Panc1 (cell line): ENCODE results near the gene PDCD11.

Source experiments
- POLR2AphosphoS5 ChIP-seq: IDR thresholded peaks from 2 replicates; pipeline ENCODE4 v1.6.1; 2012; ENCODE audit warnings: mild to moderate bottlenecking, low read depth, low read length, moderate library complexity
- SIN3A ChIP-seq: IDR thresholded peaks from 2 replicates; pipeline ENCODE4 v1.6.1; 2012; ENCODE audit warnings: low read depth, mild to moderate bottlenecking, low read length, moderate library complexity, borderline replicate concordance; ENCODE audit not compliant: insufficient read depth
- TCF7L2 ChIP-seq: IDR thresholded peaks from 2 replicates; pipeline ENCODE4 v1.6.1; 2011; ENCODE audit warnings: mild to moderate bottlenecking, low read depth, low read length, inconsistent platforms
- TF ChIP-seq, protein P1 (sequence below): fragments of 450-650 bp; IDR thresholded peaks from 2 replicates; pipeline ENCODE4 v1.5.1; 2017; ENCODE audit warnings: mild to moderate bottlenecking
- TF ChIP-seq, protein P2 (sequence below), 2 experiments: IDR thresholded peaks; 2 replicates each; pipeline ENCODE4 v1.6.1; 2011 to 2012; ENCODE audit warnings: low read depth in 2 of 2, control low read depth in 1 of 2, low read length in 1 of 2, mild to moderate bottlenecking in 1 of 2, moderate library complexity in 1 of 2; ENCODE audit not compliant: insufficient read depth in 1 of 2

DNA sequence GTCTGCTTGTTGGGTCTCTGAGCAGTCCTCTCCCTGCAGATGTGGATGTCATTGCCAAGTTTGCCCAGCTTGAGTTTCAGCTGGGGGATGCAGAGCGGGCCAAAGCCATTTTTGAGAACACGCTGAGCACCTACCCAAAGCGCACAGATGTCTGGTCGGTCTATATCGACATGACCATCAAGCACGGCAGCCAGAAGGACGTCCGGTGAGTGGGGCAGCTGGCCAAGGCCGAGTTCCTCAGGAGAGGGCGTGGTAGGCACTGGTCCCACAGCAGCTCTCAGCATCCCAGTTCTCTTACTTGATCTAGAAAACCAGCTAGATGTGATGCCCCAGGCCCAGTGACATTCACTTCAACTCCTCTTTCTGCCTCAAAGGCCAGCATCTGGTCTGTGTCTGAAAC lies 48.1 kb downstream of the PDCD11 start:
- TF ChIP-seq, protein P1, sequence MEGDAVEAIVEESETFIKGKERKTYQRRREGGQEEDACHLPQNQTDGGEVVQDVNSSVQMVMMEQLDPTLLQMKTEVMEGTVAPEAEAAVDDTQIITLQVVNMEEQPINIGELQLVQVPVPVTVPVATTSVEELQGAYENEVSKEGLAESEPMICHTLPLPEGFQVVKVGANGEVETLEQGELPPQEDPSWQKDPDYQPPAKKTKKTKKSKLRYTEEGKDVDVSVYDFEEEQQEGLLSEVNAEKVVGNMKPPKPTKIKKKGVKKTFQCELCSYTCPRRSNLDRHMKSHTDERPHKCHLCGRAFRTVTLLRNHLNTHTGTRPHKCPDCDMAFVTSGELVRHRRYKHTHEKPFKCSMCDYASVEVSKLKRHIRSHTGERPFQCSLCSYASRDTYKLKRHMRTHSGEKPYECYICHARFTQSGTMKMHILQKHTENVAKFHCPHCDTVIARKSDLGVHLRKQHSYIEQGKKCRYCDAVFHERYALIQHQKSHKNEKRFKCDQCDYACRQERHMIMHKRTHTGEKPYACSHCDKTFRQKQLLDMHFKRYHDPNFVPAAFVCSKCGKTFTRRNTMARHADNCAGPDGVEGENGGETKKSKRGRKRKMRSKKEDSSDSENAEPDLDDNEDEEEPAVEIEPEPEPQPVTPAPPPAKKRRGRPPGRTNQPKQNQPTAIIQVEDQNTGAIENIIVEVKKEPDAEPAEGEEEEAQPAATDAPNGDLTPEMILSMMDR, result no peak
- TF ChIP-seq, protein P2, sequence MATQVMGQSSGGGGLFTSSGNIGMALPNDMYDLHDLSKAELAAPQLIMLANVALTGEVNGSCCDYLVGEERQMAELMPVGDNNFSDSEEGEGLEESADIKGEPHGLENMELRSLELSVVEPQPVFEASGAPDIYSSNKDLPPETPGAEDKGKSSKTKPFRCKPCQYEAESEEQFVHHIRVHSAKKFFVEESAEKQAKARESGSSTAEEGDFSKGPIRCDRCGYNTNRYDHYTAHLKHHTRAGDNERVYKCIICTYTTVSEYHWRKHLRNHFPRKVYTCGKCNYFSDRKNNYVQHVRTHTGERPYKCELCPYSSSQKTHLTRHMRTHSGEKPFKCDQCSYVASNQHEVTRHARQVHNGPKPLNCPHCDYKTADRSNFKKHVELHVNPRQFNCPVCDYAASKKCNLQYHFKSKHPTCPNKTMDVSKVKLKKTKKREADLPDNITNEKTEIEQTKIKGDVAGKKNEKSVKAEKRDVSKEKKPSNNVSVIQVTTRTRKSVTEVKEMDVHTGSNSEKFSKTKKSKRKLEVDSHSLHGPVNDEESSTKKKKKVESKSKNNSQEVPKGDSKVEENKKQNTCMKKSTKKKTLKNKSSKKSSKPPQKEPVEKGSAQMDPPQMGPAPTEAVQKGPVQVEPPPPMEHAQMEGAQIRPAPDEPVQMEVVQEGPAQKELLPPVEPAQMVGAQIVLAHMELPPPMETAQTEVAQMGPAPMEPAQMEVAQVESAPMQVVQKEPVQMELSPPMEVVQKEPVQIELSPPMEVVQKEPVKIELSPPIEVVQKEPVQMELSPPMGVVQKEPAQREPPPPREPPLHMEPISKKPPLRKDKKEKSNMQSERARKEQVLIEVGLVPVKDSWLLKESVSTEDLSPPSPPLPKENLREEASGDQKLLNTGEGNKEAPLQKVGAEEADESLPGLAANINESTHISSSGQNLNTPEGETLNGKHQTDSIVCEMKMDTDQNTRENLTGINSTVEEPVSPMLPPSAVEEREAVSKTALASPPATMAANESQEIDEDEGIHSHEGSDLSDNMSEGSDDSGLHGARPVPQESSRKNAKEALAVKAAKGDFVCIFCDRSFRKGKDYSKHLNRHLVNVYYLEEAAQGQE (IDR thresholded peaks at IDR 0.05; ENCODE audit: insufficient read depth in 1 of 2, low read depth in 2 of 2, low read length in 1 of 2), result no peak
- TF ChIP-seq POLR2AphosphoS5 (no peak), SIN3A (no peak), TCF7L2 (no peak)
